AG08396 (cell line): ENCODE results near the gene PKD1L1.
"Not testable (repeated sequence)": the region's sequence is repeated elsewhere in the genome, so short reads cannot be mapped to it uniquely, and the experiment has no call there.

Source experiments
- DNase-seq: peaks from one replicate; pipeline ENCODE4 v3.0.0; 2012; ENCODE audit warnings: low spot score, mixed read lengths

PKD1L1 gene, protein sequence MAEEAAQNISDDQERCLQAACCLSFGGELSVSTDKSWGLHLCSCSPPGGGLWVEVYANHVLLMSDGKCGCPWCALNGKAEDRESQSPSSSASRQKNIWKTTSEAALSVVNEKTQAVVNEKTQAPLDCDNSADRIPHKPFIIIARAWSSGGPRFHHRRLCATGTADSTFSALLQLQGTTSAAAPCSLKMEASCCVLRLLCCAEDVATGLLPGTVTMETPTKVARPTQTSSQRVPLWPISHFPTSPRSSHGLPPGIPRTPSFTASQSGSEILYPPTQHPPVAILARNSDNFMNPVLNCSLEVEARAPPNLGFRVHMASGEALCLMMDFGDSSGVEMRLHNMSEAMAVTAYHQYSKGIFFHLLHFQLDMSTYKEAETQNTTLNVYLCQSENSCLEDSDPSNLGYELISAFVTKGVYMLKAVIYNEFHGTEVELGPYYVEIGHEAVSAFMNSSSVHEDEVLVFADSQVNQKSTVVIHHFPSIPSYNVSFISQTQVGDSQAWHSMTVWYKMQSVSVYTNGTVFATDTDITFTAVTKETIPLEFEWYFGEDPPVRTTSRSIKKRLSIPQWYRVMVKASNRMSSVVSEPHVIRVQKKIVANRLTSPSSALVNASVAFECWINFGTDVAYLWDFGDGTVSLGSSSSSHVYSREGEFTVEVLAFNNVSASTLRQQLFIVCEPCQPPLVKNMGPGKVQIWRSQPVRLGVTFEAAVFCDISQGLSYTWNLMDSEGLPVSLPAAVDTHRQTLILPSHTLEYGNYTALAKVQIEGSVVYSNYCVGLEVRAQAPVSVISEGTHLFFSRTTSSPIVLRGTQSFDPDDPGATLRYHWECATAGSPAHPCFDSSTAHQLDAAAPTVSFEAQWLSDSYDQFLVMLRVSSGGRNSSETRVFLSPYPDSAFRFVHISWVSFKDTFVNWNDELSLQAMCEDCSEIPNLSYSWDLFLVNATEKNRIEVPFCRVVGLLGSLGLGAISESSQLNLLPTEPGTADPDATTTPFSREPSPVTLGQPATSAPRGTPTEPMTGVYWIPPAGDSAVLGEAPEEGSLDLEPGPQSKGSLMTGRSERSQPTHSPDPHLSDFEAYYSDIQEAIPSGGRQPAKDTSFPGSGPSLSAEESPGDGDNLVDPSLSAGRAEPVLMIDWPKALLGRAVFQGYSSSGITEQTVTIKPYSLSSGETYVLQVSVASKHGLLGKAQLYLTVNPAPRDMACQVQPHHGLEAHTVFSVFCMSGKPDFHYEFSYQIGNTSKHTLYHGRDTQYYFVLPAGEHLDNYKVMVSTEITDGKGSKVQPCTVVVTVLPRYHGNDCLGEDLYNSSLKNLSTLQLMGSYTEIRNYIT (N-terminal part only)

DNA sequence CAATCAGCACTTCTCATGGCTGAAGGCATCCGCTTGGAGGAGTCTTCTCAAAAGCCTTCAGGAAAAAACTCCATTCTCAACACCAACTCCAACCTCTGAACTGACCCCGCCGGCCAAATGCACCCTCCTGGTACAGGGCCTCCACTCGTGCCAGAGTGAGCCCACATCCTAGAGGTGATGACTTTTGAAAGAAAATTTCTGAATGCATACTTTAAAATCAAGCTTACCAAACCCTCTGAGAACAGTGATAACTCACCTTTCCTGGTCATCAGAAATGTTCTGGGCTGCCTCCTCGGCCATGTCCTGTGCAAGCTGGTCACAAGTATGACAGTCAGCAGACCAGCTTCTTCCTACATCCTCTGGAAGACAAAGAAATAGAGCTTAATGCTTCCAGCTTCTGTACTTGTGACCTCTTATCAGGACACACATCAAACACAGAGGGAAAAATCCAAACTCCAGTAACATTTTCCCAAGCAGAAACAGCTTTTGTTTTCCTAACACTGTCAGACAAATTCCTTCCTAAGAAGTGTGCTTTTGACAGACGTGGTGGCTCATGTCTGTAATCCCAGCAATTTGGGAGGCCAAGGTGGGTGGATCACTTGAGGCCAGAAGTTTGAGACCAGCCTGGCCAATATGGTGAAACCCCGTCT, at the start of gene PKD1L1:
TSS of gene PKD1L1 (minus strand) at position 326 of the 650 bp plus-strand sequence. CDS start at position 300, 26 bp downstream.
- DNase-seq = no peak

DNA sequence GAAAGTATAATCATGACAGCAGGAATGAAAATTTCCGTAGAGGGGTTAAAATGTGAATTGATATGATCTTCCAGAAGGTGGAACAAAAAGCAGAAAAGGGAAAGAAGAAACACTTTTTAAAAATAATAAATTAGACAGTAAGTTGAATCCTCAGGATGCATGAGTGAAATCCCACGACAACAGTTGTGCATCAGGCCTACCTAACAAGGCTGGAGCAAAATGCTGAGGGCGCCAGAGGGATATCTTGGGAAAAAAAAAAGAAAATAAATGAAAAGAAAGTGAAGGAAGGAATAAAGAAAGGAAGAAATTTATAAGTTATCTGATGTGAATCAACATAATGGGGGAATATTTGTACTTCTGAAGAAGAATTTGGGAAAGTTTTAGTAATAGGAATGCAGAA, 44.2 kb upstream of the PKD1L1 start:
- DNase-seq = no peak

DNA sequence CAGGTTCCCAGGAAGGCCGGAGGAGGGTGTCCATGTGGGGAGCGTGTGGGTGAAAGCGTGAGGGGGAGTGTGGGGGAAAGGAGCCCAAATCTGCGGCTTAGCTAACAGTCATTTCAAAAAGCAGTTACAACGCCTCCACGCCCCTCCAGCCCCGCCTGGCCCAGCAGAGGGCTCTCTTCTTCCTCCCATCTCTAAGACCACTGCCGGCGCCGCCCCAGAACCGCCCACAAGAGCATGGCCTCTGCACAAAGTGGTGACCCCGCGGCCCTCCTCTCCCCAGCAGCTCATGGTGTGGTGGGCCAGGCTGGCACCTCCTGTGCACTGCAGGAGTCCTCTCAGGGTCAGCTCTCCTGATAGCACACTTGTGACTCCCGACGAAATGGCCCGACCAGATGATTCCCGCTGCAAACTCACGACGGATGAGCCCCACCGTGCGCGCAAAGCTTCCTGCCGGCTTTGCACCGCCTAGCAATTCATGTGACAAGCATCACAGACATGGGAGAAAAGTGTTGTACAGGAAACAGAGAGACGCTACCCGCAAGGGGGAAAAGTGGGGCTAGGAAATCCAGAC, 43.6 kb upstream of the PKD1L1 start:
- peak; percentile 82 for DNase-seq

DNA sequence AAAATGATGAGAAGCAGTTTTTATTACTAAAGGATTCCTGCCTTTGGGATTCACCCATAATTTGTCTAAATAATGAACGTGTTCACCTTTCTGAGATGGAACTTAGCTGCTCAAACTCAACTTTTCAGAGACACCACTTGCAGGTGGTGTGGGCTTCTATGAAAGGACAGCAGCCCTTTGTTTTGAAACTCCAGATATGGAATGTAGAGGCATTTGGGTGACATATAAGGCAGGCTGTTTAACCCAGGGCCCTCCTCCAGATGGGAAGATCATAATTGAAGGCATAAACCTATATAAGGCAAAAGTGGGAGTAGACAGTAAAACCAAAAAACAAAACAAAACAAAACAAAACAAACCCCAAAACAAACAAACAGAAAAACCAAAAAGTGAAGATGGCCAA, 43.0 kb upstream of the PKD1L1 start:
- DNase-seq = no peak

DNA sequence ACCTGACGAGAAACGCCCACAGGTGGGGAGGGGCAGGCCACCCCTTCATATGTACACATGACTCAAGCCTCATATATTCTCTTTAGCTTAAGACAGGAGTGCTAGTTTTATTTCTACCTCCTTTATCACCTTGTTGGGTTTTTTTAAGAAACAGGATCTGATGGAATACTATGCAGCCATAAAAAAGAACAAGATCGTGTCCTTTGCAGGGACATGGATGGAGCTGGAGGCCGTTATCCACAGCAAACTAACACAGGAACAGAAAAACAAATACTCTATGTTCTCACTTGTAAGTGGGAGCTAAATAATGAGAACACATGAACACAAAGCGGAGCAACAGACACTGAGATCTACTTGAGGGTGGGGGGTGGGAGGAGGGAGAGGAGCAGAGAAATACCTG, 42.3 kb upstream of the PKD1L1 start:
- DNase-seq = no peak

DNA sequence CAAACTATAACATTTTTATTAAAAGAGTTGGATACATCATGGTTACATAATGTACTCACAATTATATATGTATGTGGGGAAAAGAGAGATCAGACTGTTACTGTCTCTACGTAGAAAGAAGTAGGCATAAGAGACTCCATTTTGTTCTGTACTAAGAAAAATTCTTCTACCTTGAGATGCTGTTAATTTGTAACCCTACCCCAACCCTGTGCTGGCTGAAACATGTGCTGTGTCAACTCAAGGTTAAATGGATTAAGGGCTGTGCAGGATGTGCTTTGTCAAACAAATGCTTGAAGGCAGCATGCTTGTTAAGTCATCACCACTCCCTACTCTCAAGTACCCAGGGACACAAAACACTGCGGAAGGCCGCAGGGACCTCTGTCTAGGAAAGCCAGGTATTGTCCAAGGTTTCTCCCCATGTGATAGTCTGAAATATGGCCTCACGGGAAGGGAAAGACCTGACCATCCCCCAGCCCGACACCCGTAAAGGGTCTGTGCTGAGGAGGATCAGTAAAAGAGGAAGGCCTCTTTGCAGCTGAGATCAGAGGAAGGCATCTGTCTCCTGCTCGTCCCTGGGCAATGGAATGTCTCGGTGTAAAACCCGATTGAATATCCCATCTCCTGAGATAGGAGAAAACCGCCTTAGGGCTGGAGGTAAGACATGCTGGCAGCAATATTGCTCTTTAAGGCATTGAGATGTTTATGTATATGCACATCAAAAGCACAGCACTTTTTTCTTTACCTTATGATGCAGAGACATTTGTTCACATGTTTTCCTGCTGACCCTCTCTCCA, 41.5 kb upstream of the PKD1L1 start:
- not testable (repeated sequence) for DNase-seq

DNA sequence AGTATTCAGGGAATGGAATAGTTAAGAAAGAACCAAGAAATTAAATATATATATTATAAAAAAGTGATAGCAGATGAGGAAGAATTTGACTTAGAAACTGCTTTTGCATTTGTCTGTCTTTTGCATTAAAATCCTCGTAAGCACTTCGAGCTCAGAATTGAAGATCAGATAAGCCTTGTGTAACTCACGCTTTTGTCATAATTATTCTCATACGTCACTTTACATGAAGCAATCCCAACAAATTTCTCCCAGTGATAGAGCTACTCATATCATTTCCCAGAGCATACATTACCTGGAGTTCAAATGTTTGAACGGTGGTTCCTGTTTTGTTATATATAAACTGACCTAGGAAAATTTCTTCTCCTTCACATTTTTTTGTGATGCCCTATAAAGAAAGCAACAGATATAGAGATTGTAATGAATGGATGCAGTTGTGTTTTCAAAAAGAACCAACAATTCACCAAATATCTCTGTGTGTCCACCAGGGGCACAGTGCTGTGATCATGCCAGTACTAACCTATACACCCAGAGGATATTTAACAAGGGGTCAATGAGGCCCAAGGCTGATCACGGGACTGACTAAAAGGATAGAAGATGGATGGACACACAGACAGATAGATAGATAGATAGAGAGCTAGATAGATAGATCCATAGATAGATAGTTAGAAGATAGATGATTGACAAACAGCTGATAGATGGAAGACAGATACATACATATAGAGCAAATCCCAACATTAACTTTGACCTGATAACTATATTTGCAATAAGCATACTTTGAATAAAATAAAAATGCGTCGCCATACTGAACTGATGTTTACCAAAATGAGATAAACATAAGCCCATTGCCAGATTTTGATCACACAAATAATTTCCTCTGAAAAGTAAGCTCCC, 40.5 kb upstream of the PKD1L1 start:
- no peak for DNase-seq

DNA sequence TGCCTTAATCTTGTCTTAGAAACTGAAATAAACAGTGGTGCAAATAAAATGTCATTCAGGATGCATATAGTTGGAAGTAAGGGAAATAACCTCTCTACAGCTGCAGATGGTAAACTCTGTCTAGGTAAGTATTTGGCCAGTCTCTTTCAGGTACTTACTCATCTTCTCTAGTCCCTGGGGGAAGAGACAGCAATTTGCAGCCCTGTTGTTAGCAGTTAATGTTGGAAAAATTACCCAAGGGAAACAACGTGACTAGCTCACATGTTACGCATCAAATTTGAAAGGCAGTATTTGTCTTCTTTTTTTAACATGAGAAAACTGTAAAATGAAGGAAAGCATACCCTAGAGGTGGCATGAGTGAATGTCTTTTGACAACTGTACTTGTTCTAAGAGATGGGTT, 34.3 kb upstream of the PKD1L1 start:
- no peak for DNase-seq

DNA sequence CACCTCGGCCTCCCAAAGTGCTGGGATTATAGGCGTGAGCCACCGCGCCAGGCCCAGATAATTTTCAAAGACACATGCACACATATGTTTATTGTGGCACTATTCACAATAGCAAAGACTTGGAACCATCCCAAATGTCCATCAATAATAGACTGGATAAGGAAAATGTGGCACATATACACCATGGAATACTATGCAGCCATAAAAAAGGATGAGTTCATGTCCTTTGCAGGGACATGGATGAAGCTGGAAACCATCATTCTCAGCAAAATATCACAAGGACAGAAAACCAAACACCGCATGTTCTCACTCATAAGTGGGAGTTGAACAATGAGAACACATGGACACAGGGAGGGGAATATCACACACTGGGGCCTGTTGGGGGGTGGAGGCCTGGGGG, 32.4 kb upstream of the PKD1L1 start:
- not testable (repeated sequence) for DNase-seq

DNA sequence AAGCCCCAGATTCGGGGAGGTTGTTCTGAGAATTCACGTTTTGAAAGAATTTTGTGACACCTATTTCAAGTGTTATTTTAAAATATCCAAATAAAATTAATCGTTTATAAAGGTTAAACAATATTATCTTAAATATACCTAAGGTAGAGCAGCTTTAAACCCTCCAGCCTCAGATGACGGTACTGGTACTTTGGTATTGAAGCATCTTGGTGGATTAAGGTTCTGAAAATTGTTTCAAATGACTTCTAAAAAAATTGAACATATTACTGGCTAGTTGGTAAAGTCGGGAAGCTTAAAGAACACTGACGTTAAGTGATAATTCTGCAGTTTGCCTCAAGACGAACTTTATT, 31.5 kb upstream of the PKD1L1 start:
- no peak for DNase-seq

DNA sequence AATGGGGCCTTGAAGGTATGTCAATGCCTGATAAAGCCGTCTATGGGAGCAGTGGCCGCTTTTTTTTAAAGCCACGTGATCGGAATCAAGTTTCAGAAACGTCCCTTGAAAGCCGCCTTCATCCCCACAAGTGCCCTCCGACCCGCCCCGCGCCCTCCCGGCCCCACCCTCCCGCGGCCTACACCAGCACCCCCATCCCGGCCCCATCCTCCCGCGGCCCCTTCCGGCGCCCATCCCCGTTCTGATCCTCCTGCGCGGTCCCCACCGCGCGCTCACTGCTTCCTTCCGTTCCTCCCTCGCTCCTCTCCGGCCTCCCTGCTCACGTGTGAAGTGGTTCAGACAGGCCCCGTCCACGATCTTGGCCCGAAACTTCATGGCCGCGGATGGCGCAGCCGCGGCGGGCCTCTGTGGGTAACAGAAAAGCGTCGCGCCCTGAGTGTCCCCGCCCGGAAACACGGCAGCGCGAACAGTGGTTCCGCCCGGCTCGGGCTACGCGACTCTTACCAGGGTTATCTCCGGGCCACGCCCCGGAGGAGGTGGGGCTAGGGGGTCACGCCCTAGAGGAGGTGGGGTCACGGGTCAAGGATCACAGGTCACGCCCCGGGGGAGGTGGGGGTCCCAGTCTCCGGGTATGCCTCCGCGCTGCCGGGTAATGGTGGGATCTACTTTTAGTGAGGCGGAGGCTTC, 31.0 kb upstream of the PKD1L1 start, which contains the start of gene HUS1:
TSS of gene HUS1 (minus strand) at position 471 of the 687 bp plus-strand sequence. CDS start at position 375, 96 bp downstream.
- peak; percentile 94 for DNase-seq

DNA sequence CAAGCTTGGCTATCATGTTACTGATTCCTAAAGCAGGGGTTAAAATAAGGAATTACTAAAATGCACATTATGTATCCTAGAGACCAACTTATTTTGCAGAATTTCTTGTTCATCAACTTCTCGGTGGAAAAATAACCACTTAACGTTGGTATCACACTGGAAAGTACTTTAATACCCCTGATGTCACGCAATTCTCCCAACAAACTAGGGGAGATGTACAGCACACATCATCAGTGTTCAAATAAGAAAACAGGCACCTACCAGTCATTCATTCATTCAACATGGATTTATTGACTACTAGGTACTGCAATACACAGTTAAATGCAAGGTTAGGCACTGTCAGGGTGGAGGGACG, 30.5 kb upstream of the PKD1L1 start:
- no peak for DNase-seq

DNA sequence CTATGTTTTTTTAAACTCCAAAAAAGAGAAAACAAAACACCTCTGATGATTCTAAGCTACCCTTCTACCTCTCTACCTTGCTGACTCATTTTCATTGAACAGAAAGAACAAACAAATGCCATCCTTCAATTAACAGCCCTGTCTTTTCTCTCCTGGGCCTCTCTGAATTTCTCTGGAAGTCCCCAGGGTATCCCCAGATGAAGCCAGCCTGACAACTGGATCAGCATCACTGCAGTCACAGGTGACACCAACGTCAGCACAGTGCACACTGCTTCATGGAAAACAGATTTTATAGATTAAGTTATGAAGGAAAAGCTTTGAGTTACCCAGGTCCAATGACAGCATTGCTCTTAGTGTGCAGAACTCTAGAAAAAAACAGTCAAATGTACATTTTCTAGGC, 25.5 kb upstream of the PKD1L1 start:
- no peak for DNase-seq

DNA sequence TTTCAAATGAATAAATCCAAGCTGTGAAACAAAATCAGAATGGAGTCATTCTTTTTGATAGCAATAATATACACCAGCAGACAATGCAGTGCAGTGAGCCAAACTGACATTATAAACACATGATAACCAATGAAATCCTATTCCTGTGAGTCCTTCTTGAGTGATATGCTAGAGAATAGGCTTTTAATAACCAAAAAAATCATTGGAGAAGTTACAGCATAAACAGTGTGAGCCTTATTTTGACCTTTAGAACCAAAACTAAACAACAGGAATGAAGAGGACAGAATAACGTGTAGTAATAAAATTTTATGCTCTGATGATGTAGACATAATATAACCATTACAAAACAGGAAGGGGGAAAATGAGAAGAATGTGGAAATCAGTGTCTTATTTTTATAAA, 22.5 kb upstream of the PKD1L1 start:
- DNase-seq = no peak

DNA sequence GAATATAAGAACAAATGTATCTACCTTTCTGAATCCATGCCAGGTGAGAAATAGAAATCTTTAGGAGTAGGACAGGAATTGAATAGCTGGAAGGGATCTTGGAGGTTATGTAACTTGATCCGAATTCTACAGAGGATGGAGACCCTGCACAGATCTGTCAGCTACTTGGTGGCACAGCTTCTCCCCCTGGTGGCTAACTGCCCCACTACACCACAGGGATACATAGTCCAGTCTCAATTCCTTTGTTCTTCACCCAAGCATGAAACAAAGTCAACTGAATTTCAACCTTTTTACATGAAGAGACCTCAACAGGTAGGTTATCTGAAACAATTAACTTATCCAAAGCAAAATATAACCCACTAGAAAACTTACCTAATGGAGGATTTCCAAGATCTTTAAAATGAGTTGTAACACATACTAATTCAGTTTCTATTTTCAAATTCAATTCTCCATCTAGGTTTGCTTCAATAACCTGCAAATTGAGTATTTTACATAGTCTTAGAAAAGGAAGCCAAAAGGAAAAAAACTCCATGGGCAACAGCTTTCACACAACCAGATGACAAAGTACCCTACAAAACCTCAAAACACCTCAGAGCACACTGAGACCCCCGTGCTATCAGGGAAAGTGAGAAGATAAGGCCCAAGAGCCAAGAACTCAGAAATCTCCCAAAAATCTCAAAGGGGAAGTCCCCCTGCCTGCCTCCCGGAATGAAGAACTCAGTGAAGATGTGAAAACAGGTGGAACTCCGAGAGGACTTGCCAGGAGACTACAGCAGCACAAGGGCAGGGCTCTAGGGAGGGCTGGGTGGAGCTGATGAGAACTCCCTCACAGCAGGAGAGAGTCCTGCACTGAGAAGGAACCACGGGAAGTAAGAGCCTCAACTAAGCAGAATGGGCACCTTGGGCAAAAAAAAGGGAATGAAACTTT, 20.8 kb upstream of the PKD1L1 start:
- DNase-seq = peak; percentile 74

DNA sequence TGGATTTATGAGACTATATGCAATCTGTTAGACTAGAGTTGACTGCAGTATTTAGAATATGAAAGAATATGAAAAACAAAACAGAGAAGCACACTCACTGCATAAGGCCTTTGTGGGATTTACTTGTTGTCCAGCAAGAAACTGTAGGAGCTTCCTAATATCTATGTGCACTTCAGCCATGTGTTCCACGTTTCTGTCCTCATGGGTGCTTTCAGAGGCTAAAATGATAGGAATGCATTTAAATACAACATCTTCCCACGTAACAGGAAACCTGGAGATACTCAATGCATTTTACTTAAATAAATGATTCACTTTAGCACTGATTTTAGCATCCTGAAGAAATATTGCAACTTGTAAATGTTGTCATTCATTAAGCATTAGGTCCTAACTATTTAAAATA, 19.4 kb upstream of the PKD1L1 start:
- DNase-seq = no peak

DNA sequence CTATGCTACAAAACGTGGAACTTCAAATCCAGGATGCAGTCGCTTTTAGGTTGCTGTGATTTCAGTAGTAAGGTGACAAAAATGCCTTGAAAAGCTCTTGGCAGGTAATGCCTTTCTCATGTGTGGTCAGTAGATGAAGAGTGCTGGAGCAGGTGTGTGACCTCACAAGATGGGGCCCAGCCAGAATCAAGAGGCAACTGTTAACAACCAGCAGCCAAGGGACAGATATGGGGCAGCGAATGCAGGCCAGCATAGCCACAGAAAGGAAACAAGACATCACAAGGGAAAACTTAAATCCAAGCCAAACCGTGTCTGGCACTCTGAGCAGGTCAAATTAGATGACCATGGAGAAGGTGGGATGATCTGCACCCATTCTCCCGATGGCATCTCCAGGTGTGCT, 18.9 kb upstream of the PKD1L1 start:
- no peak for DNase-seq

DNA sequence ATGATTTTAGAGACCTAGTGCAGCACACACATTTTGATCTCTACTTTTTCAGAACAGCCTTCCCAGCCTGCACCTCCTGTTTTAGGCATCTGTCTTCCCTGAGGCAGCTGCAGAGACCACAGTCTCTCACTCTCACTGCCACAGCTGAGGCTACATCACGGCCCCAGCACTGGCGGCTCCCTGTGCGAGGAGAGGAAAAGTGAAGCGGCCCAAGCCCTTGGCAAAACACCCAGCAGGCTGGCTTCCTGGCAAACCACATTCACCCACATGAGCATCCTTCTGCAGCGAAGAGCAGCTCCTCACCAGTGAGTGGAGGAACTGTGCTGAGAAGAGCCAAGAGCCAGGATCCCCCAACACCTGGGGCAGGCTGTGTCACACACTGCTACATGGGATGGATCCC, 17.2 kb upstream of the PKD1L1 start:
- no peak for DNase-seq
